Activated CD8-positive, alpha-beta T cell treated with anti-CD3 and anti-CD28 coated beads, Interleukin-2, amount 10 ng/mL, durations not matched to agents 7 days and 5 days (primary cell): ENCODE results near the gene PCDH9. TPM values are rescaled to one million over a fixed set of nuclear protein-coding genes. Genes with fewer than 3 reads are reported as not detected.

ENCODE experiments used
- ATAC-seq: fragments of 150-1000 bp; cut with Tn5 transposase; one replicate; pipeline ENCODE4 v1.10.0; 2021; ENCODE audit warnings: moderate library complexity
- CTCF ChIA-PET: fragments of 350-600 bp; sonication (Branson Sonifier 250); formaldehyde crosslinking; loops from one replicate; lab custom pipeline; 2021; ENCODE audit warnings: antibody characterized with exemption; lab: Charles Lee
- POLR2A ChIA-PET: fragments of 350-600 bp; sonication (Branson Sonifier 250); formaldehyde crosslinking; loops from one replicate; lab custom pipeline; 2021; ENCODE audit warnings: antibody characterized with exemption; lab: Charles Lee
- DNase-seq: peaks from one replicate; pipeline ENCODE4 v3.0.0-alpha.2; 2020
- H3K27ac Mint-ChIP-seq: one replicate; pipeline ENCODE4 v1.8.0; 2021; ENCODE audit warnings: mild to moderate bottlenecking, mixed read lengths
- H3K27me3 Mint-ChIP-seq: one replicate; pipeline ENCODE4 v1.8.0; 2021; ENCODE audit warnings: low read depth, mixed read lengths
- H3K36me3 Mint-ChIP-seq: one replicate; pipeline ENCODE4 v1.8.0; 2021; ENCODE audit warnings: low read depth, mixed read lengths
- H3K4me1 Mint-ChIP-seq: one replicate; pipeline ENCODE4 v1.8.0; 2021; ENCODE audit warnings: low read depth, mixed read lengths
- H3K4me3 Mint-ChIP-seq: one replicate; pipeline ENCODE4 v1.8.0; 2021; ENCODE audit warnings: mild to moderate bottlenecking, mixed read lengths
- H3K9me3 Mint-ChIP-seq: one replicate; pipeline ENCODE4 v1.8.0; 2022; ENCODE audit warnings: mixed read lengths; ENCODE audit not compliant: insufficient read depth
- total RNA-seq, 2 experiments: library from RNA; stranded (reverse); gene quantifications; one replicate each; pipeline ENCODE4 v1.2.3, GENCODE V29; 2021

Gene PCDH9
- total RNA-seq, result under 1 TPM; 0.08 to 0.13 TPM

GRCh38 chr13:67229481-67230403 is at the start of gene PCDH9:
Gene PCDH9, minus strand, starts transcription at chr13:67230336. Its CDS starts 1,896 bp downstream, at chr13:67228440.
- H3K36me3 Mint-ChIP-seq, result no peaks in the 10 kb centered on the region
- no peaks in the 10 kb centered on the region for H3K9me3 Mint-ChIP-seq
- POLR2A ChIA-PET, result no interaction called here
- H3K27ac Mint-ChIP-seq, result no peak within 1 kb of the TSS
- DNase-seq (no peak), ATAC-seq (no peak)
- H3K27me3 Mint-ChIP-seq, result peaks cover 16% of the 10 kb centered on the region
- CTCF ChIA-PET, result no interaction called here
- peaks cover 8% of the 10 kb centered on the region for H3K4me1 Mint-ChIP-seq
- H3K4me3 Mint-ChIP-seq, result no peak within 1 kb of the TSS

- Mint-ChIP-seq H3K36me3 (no peaks in the 10 kb centered on the region), H3K27ac (no peak overlapping the region), H3K4me1 (no peaks in the 10 kb centered on the region), H3K27me3 (no peaks in the 10 kb centered on the region), H3K9me3 (peaks cover 4% of the 10 kb centered on the region), H3K4me3 (no peak overlapping the region)
- ChIA-PET POLR2A (no interaction called here), CTCF (no interaction called here)
- no peak for ATAC-seq
- no peak for DNase-seq
These were observed 48.1 kb upstream of the PCDH9 start for GRCh38 chr13:67278235-67278634.

- H3K27me3 Mint-ChIP-seq, result no peaks in the 10 kb centered on the region
- ATAC-seq, result no peak
- no peaks in the 10 kb centered on the region for H3K4me1 Mint-ChIP-seq
- H3K9me3 Mint-ChIP-seq, result peaks cover 4% of the 10 kb centered on the region
- ChIA-PET POLR2A (no interaction called here), CTCF (no interaction called here)
- no peak for DNase-seq
- H3K36me3 Mint-ChIP-seq, result no peaks in the 10 kb centered on the region
- H3K27ac Mint-ChIP-seq, result no peak overlapping the region
- H3K4me3 Mint-ChIP-seq, result no peak overlapping the region
These were observed 47.4 kb upstream of the PCDH9 start for GRCh38 chr13:67277581-67277980.

- no peaks in the 10 kb centered on the region for H3K27me3 Mint-ChIP-seq
- H3K9me3 Mint-ChIP-seq, result peaks cover 4% of the 10 kb centered on the region
- CTCF ChIA-PET, result interaction anchor here (0.8 kb wide), 1 partner anchor 16 kb away, joined by 3 read pairs; no protein-coding TSS in a partner anchor
- no peak overlapping the region for H3K27ac Mint-ChIP-seq
- POLR2A ChIA-PET, result no interaction called here
- no peaks in the 10 kb centered on the region for H3K36me3 Mint-ChIP-seq
- no peak for DNase-seq
- ATAC-seq, result no peak
- H3K4me3 Mint-ChIP-seq, result no peak overlapping the region
- no peaks in the 10 kb centered on the region for H3K4me1 Mint-ChIP-seq
These were observed 45.3 kb upstream of the PCDH9 start for GRCh38 chr13:67275351-67275960.

- Mint-ChIP-seq H3K4me3 (no peak overlapping the region), H3K36me3 (no peaks in the 10 kb centered on the region), H3K27ac (no peak overlapping the region), H3K9me3 (no peaks in the 10 kb centered on the region), H3K27me3 (no peaks in the 10 kb centered on the region), H3K4me1 (no peaks in the 10 kb centered on the region)
- ATAC-seq, result no peak
- ChIA-PET POLR2A (no interaction called here), CTCF (no interaction called here)
- DNase-seq, result no peak
These were observed 42.9 kb upstream of the PCDH9 start for GRCh38 chr13:67273001-67273400.

- H3K36me3 Mint-ChIP-seq, result no peaks in the 10 kb centered on the region
- DNase-seq (no peak), ATAC-seq (no peak)
- no peaks in the 10 kb centered on the region for H3K9me3 Mint-ChIP-seq
- ChIA-PET POLR2A (no interaction called here), CTCF (no interaction called here)
- H3K4me3 Mint-ChIP-seq, result no peak overlapping the region
- H3K27ac Mint-ChIP-seq, result no peak overlapping the region
- no peaks in the 10 kb centered on the region for H3K27me3 Mint-ChIP-seq
- no peaks in the 10 kb centered on the region for H3K4me1 Mint-ChIP-seq
These were observed 37.0 kb upstream of the PCDH9 start for GRCh38 chr13:67267136-67267535.

- H3K4me3 Mint-ChIP-seq, result no peak overlapping the region
- ChIA-PET CTCF (no interaction called here), POLR2A (no interaction called here)
- ATAC-seq (no peak), DNase-seq (no peak)
- H3K27me3 Mint-ChIP-seq, result no peaks in the 10 kb centered on the region
- H3K36me3 Mint-ChIP-seq, result no peaks in the 10 kb centered on the region
- H3K4me1 Mint-ChIP-seq, result no peaks in the 10 kb centered on the region
- H3K27ac Mint-ChIP-seq, result no peak overlapping the region
- H3K9me3 Mint-ChIP-seq, result no peaks in the 10 kb centered on the region
These were observed 29.1 kb upstream of the PCDH9 start for GRCh38 chr13:67259208-67259607.

- Mint-ChIP-seq H3K9me3 (no peaks in the 10 kb centered on the region), H3K4me1 (no peaks in the 10 kb centered on the region), H3K27me3 (no peaks in the 10 kb centered on the region), H3K4me3 (no peak overlapping the region), H3K27ac (no peak overlapping the region), H3K36me3 (no peaks in the 10 kb centered on the region)
- no peak for DNase-seq
- no peak for ATAC-seq
- CTCF ChIA-PET, result no interaction called here
- POLR2A ChIA-PET, result no interaction called here
These were observed 28.3 kb upstream of the PCDH9 start for GRCh38 chr13:67258482-67258881.

- Mint-ChIP-seq H3K36me3 (no peaks in the 10 kb centered on the region), H3K27ac (no peak overlapping the region), H3K4me3 (no peak overlapping the region), H3K4me1 (no peaks in the 10 kb centered on the region), H3K9me3 (no peaks in the 10 kb centered on the region), H3K27me3 (peaks cover 2% of the 10 kb centered on the region)
- no peak for DNase-seq
- ATAC-seq, result no peak
- CTCF ChIA-PET, result interaction anchor here (0.9 to 1.0 kb wide), 2 partner anchors 14 to 15 kb away, joined by 3 read pairs; no protein-coding TSS in a partner anchor
- POLR2A ChIA-PET, result no interaction called here
These were observed 8.7 kb upstream of the PCDH9 start for GRCh38 chr13:67238861-67239260.

- ATAC-seq, result no peak
- Mint-ChIP-seq H3K4me1 (no peaks in the 10 kb centered on the region), H3K9me3 (no peaks in the 10 kb centered on the region), H3K27ac (no peak overlapping the region), H3K4me3 (no peak overlapping the region), H3K36me3 (no peaks in the 10 kb centered on the region), H3K27me3 (peaks cover 2% of the 10 kb centered on the region)
- ChIA-PET POLR2A (no interaction called here), CTCF (interaction anchor here (0.9 to 1.0 kb wide), 2 partner anchors 13 to 15 kb away, joined by 3 read pairs; no protein-coding TSS in a partner anchor)
- no peak for DNase-seq
These were observed 8.2 kb upstream of the PCDH9 start for GRCh38 chr13:67238277-67238859.

- H3K27me3 Mint-ChIP-seq, result peaks cover 13% of the 10 kb centered on the region
- no peaks in the 10 kb centered on the region for H3K9me3 Mint-ChIP-seq
- no peaks in the 10 kb centered on the region for H3K36me3 Mint-ChIP-seq
- peaks cover 8% of the 10 kb centered on the region for H3K4me1 Mint-ChIP-seq
- H3K27ac Mint-ChIP-seq, result no peak overlapping the region
- H3K4me3 Mint-ChIP-seq, result no peak overlapping the region
- POLR2A ChIA-PET, result no interaction called here
- no peak for DNase-seq
- CTCF ChIA-PET, result no interaction called here
- ATAC-seq, result no peak
These were observed 5.1 kb upstream of the PCDH9 start for GRCh38 chr13:67235265-67235664.

GRCh38 chr13:67232384-67232783 is 2.2 kb upstream of the PCDH9 start:
- Mint-ChIP-seq H3K9me3 (no peaks in the 10 kb centered on the region), H3K4me3 (no peak overlapping the region), H3K27me3 (peaks cover 17% of the 10 kb centered on the region), H3K27ac (no peak overlapping the region), H3K36me3 (no peaks in the 10 kb centered on the region), H3K4me1 (peaks cover 8% of the 10 kb centered on the region)
- ATAC-seq (no peak), DNase-seq (no peak)
- POLR2A ChIA-PET, result interaction anchor here (0.7 kb wide), 1 partner anchor 1575 kb away, joined by 3 read pairs; no protein-coding TSS in a partner anchor
- CTCF ChIA-PET, result no interaction called here
